ENCODE measurements around the gene ADSL.
"Not testable (repeated sequence)": the region's sequence is repeated elsewhere in the genome, so short reads cannot be mapped to it uniquely, and the experiment has no call there.

Gene ADSL

DNA sequence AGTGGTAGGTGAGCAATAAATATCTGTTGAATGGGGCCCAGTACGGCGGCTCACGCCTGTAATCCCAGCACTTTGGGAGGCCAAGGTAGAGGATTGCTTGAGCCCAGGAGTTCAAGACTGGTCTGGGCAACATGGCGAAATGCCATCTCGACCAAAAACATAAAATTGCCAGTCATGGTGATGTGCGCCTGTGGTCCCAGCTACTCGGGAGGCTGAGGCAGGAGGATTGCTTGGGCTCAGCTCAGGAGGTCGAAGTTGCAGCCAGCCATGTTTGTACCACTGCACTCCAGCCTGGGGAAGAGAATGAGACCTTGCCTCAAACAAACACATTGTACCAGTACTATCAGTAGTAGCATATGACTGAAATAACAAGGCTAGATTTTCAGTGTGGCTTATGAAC lies 28.3 kb downstream of the ADSL start:
- no peak for DNase-seq

DNA sequence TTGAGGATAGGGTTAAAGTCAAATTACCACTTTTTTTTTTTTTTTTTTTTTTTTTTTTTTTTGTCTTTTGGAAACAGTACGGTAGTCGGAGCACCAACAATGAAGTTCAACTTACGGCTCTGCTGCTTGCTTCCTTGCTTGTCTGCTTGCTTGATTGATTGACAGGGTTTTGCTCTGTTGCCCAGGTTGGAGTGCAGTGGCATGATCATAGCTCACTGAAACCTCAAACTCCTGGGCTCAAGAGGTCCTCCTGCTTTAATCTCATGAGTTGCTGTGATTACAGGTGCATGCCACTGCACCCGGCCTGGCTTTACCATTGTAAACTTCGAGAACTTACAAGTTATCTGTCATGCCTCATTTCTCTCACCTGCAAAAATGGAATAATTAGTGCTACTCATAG lies 29.8 kb downstream of the ADSL start:
- no peak for DNase-seq

DNA sequence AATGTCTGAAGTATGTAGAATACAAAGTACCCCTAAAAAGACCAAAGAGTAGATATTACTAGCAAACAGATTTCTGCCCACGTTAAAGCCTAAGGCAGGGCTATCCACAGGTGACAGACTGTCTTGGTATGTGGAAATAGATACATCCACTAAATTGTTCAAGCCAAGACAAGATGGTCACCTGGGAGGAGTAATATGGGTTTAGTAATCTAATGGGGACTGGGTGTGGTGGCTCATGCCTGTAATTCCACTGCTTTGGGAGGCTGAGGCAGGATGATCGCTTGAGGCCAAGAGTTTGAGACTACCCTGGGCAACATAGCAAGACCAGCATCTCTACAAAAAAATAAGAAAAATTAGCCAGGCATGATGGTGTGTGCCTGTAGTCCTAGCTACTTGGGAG lies 31.6 kb downstream of the ADSL start:
- no peak for DNase-seq

DNA sequence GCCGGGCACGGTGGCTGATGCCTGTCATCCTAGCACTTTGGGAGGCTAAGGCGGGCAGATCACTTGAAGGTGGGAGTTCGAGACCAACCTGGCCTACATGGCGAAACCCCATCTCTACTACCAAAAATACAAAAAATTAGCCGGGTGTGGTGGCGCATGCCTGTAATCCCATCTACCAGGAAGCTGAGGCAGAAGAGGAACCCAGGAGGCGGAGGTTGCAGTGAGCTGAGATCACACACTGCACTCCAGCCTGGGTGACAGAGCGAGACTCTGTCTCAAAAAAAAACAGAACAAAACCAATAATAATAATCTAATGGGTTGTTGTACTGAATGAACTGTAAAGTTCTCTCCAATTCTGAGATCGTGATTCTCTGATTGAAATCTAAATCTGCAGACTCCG lies 32.1 kb downstream of the ADSL start:
- not testable (repeated sequence) for DNase-seq

DNA sequence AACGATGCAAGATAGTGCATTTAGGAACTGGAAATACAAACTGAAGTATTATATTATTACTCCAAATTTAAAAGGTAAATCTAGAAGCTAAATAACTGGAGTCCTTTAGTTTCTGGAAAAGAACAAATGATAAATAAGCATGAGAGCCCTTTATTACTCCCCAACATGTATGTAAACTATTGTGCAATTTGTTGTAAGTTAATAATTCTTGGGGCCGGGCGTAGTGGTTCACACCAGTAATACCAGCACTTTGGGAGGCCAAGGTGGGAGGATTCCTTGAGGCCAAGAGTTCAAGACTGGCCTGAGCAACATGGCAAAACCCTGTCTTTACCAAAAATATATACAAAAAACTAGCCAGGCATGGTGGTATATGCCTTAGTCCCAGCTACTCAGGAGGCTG lies 35.2 kb downstream of the ADSL start:
- no peak for DNase-seq

DNA sequence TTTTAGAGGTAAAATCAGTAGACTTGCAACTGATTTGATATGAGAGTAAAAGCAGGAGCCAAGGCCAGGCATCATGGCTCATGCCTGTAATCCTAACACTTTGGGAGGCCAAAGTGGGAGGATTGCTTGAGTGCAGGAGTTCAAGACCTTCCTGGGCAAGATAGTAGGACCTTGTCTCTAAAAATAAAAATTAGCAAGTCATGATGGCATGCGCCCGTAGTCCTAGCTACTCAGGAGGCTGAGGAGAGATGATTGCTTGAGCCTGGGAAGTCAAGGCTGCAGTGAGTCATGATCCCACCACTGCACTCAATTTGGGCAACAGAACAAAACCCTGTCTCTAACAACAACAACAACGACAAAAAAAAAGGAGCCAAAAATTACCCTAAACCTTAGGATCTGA lies 37.6 kb downstream of the ADSL start:
- DNase-seq: no peak

DNA sequence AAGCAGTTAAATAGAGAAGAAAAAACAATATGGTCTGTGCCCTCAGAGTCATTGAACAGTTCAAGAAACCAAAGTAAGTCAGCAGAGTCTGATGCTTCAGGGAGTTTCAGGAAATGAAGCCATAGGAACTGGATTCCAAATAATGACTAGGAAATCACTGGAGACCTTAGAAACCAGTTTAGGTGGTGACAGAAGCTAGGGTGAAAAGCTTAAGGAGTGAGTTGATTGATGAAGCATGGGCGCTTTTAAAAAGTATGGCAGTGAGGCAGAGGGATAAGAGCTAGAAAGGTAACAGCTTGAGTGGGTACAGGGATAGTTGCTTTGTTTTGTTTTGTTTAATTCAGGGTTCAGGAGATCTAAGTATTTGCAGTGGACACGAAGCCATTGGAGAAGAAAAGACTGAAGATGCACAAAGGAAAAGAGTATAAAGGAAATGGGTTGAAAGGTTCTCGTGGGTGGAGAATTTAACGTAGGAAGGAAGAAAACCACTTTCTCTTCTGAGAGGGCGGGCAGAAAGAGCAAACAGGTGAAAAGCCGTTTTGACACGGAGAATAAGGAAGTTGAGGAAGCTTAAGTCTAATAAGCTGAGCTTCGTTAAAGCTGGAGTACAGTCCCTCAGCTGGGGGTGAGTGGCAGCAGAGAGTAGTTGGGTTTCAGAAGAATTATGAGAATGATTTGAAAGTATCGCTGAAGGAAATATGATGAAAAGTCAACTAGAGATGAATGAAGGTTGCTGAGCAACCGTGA lies 38.9 kb downstream of the ADSL start:
- no peak for DNase-seq

DNA sequence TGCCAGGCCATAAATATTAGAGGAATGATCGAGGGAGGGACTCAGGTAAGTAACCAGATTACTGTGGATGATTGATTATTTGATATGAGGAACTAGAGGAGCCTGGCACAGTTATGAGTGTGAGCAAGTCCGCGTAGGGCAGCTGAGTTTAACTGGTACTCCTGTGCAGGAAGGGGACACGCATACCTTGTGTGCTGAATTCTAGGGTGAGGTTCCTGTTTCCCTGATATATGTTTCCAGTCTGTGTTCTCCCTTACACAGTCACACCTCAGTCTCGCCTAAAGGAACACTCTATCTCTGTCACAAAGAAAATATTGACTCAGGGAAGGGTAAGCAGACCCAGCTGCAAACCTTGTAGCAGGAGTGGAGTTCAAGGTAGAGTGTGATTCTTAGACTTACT lies 41.4 kb downstream of the ADSL start:
- no peak for DNase-seq

DNA sequence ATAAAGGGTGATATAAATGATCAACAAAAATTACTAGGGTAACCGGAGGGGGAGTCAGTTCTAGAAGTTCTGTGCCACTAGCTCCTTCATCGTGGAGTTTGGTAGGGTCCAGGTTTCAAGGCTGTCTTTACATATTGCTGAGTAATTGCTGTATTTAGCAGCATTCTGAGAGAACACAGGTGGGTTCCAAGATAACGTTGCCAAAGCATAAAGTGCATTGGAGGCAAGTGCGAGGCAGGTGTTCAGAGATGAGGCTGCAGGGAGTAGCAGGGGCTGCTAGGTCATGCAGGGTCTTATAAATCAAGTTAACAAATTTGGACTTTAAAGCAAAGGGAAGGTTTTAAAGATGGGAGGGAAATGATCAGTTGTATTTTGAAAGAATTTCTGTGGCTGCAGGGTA lies 41.9 kb downstream of the ADSL start:
- no peak for DNase-seq

DNA sequence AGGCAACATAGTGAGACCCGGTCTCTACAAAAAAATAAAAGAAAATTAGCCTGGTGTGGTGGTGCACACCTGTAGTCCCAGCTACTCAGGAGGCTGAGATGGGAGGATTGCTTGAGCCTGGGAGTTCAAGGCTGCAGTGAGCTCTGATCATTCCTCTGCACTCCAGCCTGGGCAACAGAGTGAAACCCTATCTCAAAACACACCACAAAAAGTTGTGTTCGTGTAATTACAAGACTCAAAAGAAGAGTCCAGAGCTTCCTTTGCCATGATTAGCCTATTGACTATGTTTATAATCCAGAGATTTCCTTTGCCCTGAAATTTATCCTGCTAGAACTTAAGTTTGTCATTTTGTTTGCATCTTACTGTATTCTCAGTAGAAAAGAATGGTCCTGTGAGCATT lies 45.1 kb downstream of the ADSL start:
- no peak for DNase-seq

DNA sequence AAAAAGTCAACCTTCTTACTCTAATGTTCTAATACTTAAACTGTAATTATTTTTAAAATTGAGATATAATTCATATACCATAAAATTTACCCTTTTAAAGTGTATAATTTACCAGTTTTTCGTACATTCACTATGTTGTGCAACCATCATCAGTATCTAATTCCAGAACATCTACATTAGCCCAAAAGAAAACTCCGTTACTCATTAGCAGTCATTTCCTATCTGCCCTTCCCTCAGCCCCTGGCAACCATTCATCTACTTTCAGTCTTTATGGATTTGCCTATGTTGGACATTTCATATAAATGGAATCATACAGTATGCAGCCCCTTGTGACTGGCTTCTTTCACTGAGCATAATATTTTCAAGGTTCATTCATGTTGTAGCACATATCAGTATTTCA lies 46.3 kb downstream of the ADSL start:
- no peak for DNase-seq

DNA sequence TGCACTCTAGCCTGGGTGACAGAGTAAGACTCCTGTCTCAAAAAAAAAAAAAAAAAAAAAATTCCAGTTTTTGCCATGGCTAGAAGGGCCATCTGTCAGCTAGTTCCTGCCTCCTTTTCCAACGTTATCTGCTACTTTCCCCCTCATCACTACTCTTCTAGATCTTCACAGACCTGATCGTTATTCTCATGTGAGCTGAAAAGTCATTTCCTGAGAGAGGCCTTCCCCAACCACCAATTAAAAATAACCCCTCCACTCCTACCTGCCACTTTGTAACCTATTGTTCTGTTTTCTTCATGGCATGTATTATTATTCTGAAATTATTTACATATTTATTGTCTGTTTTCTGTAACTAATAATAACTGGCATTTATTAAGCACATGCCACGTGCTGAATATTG lies 48.3 kb downstream of the ADSL start:
- no peak for DNase-seq

DNA sequence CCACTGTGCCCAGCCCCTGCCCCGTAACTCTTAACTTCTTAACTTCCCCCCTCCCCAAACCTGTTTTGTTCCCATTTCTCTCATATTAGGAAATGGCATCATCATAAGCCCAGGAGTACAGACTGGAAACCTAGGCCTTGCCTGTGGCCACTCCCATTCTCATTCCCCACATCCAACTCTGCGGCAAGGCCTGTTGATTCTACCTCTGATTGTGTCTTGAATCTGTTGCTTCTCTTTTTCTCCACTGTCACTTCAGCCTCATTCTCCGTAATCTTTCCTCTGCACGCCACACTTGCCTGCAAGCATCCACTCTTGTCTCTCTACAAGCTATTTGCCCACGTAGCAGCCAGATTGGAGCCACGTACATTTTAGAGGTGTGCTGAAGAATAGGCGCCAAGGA lies 49.3 kb downstream of the ADSL start:
- no peak for DNase-seq

DNA sequence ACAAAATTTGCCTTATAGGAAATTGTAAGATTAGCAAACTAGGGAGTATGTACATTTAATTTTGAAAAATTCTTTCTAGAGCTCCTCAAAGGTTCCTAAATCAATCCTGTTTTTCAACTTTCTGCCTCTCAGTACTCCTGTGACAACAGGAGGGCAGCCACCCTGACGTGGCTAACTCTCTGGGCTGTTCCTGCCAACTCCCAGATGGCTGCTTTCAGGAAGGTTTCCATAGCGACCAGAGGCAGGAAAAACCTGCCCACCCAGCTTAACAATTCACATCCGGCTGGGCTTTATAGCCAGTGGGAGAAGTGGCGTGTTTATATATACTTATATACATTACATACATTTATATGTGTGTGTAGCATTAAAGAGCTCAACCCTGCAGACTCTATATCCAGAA lies 50.6 kb downstream of the ADSL start:
- no peak for DNase-seq

DNA sequence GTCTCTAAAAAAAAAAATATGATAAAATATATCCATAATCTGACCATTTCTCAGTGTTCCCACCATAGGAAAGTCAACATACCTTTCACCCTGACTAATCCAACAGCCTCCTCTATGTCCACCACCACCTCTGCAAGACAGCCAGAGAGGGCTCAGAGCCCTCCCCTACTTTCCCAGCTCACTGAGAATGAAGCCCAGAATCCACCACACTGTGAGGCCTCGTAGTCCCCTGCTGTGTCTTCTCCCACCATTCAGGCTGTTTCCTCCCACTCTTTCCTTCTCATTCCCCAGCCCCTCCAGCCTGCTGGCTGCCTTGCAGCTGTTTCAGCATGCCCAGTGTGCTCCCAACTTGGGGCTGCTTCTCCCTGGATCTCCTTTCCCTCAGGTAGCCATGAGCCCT lies 51.1 kb downstream of the ADSL start:
- no peak for DNase-seq

DNA sequence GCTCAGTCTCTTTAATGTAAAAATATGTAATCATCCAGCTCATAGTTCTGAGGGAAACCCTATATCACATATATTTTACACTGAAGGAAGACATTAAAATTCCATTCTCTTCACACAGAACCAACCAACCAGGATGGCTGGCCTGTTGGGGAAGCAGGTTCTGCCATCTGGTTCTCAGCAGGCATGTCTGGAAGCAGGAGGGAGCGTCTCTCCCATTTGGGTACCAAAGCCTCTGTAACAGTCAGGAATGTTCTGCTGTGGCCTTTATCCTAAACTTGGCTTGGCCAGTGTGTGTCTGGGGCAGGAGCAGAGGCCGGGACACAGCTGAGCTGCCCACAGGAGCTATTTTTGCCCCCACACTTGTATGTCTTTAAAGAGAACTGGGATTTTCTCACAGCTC lies 53.3 kb downstream of the ADSL start:
- DNase-seq: peak in 1 of 2 experiments; percentile 49

DNA sequence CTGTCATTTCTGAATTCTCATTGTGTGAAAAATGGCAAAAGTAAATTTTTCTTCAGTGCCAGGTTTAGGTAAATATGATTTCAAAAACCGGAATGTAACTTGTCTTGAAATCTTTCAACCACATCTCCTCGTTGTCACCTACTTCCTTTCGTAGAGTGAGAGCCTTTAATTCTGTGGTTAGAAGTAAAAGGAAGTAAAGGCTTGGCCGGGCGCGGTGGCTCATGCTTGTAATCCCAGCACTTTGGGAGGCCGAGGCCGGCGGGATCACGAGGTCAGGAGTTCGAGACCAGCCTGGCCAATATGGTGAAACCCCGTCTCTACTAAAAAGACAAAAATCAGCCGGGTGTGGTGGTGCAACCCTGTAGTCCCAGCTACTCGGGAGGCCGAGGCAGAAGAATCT lies 53.9 kb downstream of the ADSL start:
- DNase-seq: no peak

DNA sequence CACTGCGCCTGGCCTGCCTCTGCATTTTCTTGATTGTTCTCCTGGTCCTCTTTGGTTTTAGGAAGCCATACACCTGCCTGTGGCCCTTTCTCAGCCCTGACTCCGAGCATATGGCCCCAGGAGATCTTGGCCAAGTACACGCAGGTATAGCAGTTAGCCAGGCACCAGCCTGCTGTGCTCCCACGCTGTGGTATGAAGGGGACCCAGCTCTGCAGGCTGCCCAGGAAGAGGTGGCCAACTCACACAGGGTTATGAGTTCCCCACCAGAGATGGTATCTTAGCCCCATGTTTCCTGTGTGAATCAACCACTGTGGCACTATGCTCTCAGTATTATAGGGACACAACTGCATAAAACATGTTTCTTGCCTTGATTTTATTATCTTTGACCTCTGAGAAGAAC lies 55.2 kb downstream of the ADSL start:
- DNase-seq: no peak

DNA sequence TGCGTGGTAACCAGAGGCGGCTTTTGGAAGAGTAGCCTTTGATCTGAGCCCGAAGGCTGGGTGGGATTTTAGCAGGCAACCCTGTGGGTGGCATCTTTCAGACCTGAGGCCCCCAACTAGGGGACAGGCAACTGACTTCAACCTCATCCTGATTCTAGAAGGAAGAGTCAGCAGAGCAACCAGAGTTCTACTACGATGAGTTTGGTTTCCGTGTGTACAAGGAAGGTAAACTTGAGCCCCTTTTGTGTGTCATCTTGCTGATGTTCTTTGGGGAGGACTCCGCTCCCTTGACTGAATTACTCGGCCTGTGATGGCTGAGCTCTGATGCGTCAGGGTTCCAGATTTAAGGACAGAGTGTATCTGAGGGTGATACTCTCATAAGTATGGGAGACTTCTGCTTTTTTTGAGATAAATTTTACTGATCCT lies 55.7 kb downstream of the ADSL start:
- DNase-seq: no peak

DNA sequence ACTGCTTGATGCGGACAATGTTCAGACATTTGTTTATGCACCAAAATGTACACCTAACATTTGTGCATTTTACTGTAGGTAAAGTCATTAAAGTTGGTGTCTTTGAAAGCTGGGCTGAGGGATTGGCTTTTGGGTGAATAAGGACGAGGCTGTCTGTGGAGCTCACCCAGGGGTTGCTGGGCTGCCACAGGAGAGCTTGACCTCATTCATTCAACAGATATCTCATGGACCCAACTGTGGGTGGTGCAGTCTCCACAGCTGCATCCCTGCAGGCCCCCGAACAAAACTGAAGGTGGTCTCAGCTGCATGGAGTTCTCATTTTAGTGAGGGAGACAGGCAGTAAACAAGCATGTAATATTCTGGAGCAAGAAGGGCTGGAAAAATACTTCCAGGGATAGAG lies 56.8 kb downstream of the ADSL start:
- no peak for DNase-seq

DNA sequence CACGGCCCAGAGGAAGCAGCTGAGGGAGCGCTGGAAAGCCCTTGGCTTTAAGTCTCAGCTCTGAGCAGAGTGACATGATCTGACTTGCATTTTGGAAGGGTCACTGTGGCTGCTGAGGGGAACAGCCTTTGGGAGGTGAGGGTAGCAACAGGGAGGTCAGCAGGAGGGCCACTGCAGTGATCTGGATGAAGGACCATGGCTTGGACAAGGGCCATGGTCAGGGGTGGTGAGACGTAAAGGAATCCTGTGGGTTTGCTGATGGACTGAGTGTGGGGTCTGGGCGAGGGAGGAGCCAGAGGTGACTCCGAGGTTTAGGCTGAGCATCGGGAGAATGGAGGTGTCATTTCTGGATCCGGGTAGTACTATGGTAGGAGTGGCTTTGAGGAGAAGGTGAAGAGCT lies 57.4 kb downstream of the ADSL start:
- no peak for DNase-seq

DNA sequence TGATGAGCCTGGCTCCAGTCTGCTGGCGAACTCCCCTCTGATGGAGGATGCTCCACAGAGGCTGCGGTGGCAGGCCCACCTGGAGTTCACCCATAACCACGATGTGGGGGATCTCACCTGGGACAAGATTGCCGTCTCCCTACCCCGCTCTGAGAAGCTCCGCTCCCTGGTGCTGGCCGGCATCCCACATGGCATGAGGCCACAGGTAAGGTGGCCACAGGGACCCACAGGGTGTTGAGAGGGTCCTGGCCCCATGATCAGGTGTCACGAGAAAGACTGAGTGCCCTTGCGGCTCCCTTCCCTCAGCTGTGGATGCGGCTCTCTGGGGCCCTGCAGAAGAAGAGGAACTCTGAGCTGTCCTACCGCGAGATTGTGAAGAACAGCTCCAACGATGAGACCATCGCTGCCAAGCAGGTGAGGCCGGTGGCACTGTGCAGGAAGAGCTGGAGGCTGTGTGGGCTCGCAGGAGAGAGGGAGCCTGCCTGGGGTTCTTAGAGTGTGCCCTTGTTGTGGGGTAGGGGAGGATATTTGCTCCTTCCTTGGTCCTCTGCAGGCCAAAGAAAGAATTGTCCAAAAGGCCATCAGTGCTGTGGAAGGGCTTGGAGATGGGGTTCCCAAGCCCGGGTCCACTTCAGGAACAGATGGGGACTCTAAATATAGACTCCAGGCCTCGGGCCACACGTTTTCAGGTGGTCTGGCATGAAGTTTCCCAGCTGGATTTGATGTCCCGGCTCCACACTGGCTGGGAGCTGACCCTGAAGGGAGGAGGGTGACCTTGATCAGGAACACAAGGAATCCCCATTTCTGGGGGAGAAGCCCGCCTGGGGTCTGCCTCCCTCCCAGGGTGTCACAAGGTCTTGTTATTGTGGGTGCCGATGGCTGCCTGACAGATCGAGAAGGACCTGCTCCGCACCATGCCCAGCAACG lies 58.2 kb downstream of the ADSL start:
- DNase-seq: no peak

DNA sequence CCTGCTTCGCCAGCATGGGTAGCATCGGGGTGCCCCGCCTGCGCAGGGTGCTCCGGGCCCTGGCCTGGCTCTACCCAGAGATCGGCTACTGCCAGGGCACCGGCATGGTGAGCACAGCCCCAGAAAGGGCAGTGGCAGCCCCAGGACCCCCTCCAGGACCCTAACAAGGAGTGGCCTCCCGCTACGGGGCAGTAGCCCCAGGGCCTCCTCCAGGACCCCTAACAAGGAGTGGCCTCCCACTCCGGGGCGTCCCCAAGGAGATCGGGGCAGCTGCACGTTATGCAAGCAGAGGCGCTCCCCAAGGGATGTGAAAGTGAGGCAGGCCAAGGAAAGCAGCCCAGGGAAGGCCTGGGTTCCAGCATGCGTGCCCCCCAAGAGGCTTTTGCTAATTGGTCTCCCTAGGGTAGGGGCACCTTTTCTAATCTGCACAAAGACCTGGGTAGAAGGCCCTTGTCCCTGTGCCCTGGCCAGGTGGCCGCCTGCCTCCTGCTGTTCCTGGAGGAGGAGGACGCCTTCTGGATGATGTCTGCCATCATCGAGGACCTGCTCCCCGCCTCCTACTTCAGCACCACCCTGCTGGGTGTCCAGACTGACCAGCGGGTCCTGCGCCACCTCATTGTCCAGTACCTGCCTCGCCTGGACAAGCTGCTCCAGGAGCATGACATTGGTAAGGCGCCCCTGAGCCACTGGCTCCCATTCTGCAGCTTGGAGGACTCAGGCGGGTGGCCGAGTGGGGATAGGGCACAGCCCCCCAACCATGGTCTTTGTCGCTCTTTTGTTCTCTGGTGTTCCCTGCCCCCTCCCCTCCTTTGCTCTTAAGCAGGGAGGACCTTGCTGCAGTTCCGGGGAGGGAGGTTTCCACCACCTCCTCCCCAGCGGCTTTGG lies 59.1 kb downstream of the ADSL start:
- DNase-seq: no peak

Data from cerebellar nuclear complex (tissue), 1 donor.